Measurements from ENCODE around the gene XPC. TPM values are rescaled to one million over a fixed set of nuclear protein-coding genes. Genes with fewer than 3 reads are reported as not detected.

The XPC gene
- total RNA-seq, 1 donor: 54.4 TPM

DNA sequence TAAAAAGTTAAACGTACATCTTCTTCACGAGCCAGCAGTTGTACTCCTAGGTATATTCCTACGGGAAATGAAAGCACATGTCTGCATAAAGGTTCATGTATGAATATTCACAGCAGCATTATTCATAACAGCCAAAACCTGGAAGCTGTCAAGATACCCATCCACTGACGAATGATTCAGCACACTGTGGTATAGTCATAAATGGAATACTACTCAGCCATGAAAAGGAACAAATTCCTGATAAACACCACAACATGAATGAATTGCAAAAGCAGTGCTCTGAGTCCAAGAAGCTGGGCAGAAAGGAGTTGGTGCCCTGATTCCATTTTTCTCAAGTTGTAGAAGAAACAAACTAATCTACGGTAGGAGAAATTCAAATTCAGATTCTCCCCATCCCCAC is 49.7 kb downstream of the XPC start:
- TF ChIP-seq, protein P1, sequence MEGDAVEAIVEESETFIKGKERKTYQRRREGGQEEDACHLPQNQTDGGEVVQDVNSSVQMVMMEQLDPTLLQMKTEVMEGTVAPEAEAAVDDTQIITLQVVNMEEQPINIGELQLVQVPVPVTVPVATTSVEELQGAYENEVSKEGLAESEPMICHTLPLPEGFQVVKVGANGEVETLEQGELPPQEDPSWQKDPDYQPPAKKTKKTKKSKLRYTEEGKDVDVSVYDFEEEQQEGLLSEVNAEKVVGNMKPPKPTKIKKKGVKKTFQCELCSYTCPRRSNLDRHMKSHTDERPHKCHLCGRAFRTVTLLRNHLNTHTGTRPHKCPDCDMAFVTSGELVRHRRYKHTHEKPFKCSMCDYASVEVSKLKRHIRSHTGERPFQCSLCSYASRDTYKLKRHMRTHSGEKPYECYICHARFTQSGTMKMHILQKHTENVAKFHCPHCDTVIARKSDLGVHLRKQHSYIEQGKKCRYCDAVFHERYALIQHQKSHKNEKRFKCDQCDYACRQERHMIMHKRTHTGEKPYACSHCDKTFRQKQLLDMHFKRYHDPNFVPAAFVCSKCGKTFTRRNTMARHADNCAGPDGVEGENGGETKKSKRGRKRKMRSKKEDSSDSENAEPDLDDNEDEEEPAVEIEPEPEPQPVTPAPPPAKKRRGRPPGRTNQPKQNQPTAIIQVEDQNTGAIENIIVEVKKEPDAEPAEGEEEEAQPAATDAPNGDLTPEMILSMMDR (IDR thresholded peaks at IDR 0.05; ENCODE audit: insufficient read depth, low read depth, low read length): no peak

DNA sequence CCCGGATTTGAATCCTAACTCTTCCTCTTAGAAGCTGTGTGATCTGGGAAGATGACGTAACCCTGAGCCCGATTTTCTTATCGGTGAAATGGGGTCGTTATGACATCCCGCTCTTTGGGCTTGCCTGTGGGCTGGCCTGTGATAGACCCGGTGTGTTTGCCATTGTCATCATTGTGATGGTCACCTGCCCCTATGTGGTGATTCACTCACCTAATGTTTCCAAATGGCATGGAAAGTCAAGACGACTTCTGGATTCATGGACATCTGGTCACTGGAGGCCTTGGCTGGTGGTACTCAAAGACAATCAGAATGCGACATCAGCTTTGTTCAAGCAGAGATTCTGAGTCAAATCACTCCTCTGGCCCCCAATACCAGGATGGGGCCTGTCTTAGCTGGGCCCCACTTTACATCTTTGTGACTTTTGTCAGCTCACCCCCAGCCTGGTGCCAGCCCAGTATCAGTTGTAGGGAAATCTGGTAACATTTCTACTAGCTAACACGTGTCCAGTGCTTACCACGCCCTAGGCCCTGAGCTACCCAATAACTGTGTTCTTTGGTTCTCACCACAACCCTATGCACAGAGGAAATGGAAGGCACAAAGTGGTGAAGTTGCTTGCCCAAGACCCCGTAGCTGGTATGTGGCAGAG is 50.8 kb downstream of the XPC start:
- no peak for DNase-seq (ENCODE audit: low read depth)
- no peak overlapping the region for H3K4me3 ChIP-seq (ENCODE audit: low read depth, low read length)
- TF ChIP-seq, protein P1 (IDR thresholded peaks at IDR 0.05; ENCODE audit: insufficient read depth, low read depth, low read length): no peak

More for the DNA sequence above, 49.7 kb downstream of the XPC start:
- H3K4me3 ChIP-seq (ENCODE audit: low read depth, low read length): no peak overlapping the region
- no peak for DNase-seq (ENCODE audit: low read depth)

DNA sequence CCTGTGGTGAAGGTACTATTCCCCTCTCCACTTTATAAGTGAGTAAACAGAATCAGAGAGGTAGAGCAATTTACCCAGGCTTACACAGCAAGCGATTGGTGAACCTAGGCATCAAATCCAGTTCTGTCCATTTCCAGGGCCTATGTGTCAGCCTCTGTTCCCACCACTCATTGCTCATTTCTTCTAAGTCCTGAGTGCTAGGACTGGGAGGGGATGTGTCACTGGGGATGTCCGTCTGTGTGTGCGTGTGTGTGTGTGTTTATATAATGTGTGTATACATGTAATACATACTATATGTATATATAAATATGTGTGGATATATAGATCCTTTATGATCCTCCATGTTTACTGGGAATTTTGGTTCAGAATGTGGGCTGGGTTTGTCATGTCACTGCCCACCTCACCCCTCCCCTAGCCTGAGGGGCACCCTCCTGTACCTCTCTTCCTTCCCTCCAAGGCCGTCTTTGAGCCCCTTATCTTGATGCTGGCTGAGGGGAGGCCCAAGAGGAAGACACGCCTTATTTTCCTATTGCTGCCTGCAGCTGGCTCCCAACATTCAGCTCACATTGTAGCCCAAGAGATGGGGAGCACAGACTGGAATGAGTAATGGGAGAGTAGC is 51.4 kb downstream of the XPC start:
- DNase-seq (ENCODE audit: low read depth): no peak
- H3K4me3 ChIP-seq (ENCODE audit: low read depth, low read length): no peak overlapping the region
- TF ChIP-seq, protein P1 (IDR thresholded peaks at IDR 0.05; ENCODE audit: insufficient read depth, low read depth, low read length): no peak

- TF ChIP-seq, protein P1 (IDR thresholded peaks at IDR 0.05; ENCODE audit: insufficient read depth, low read depth, low read length): no peak
- H3K4me3 ChIP-seq (ENCODE audit: low read depth, low read length): peak overlapping the region; percentile 97
- DNase-seq (ENCODE audit: low read depth): no peak
Observed at GRCh38 chr3:14126017-14126886, 52.1 kb downstream of the XPC start.

DNA sequence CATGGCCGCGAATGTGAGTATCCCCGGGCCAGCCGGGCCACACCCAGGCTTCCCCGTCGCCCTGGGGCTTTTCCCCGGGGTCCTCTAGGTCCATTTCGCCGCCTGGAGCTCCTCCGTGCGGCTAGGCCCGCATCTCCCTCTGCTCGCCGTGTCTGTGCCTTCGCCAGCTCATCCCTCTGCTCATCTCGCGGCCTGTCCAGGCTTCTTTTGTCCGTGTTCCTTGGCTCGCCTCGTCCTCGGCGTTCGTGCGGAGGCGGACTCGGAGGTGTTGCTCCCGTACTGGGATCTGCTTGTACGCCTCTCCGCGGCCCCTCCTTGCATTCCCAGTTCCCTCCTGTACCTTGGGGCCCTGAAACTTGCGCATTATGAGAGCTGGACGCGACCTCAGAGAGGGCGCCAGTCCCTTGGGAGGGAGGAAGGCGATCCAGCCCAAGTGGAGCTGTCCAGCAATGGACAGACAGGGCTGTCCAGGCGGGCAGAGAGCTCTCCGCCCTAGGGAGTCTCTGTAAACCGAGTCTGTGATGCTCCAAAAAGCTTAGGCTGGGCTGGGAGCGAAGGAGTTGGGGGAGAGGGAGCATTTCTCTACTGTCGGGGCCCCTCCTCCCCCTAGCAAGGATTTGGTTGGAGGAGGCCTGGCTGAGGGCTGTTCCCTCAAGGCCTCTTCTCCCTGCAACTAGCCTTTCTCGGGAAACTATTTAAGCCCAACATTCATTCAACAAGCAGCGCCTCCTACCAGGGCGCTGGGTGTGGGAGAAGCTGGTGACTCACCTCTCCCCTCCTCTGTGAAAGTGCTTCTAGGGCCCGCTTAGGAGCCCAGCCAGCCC is 53.0 kb downstream of the XPC start:
- H3K4me3 ChIP-seq (ENCODE audit: low read depth, low read length): peak overlapping the region; percentile 97
- TF ChIP-seq, protein P1 (IDR thresholded peaks at IDR 0.05; ENCODE audit: insufficient read depth, low read depth, low read length): peak; percentile 15
- peak; percentile 92 for DNase-seq (ENCODE audit: low read depth)

DNA sequence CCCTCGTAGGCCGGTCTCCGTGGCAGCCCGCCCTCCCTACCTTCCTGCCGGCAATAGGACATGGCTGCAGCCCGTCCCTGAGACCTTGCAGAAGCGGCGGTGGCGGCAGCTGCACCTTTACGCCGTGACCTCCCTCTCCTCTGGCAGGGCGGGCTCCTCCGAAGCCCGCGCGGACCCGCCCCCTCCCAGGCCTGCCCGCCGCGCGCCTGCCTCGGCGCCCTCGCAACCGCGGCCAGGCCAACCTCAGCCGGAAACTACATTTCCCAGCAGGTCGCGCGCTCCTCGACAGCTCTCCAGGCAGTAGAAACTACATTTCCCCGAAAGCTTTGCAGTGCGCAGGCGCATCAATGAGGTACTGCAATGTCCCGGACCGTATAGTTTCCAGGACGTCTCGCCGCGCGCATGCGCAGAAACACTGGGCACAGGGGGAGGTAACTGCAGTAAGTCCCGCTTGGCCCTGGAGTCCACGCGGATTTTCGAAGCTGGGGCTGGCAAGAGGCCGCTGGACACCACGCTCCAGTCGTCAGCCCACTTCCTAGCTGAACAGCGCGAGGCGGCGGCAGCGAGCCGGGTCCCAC is 53.7 kb downstream of the XPC start, which contains the start of the genes CHCHD4 and TMEM43:
Gene CHCHD4, minus strand, starts transcription at position 256 of the 578 bp plus-strand sequence. Its CDS starts 194 bp downstream, at position 62.
Gene TMEM43, plus strand, starts transcription at position 438 of the 578 bp plus-strand sequence. CDS start 142 bp downstream, outside the sequence.
- TF ChIP-seq, protein P1 (IDR thresholded peaks at IDR 0.05; ENCODE audit: insufficient read depth, low read depth, low read length): no peak
- H3K4me3 ChIP-seq (ENCODE audit: low read depth, low read length): peak within 1 kb of the TSS; percentile 97
- DNase-seq (ENCODE audit: low read depth): peak; percentile 99
